ENCODE results near the gene GEMIN5. TPM values are rescaled to one million over a fixed set of nuclear protein-coding genes. Genes with fewer than 3 reads are reported as not detected.

The GEMIN5 gene
- total RNA-seq, 1 experiment from 2014 or later, result 35.8 TPM

DNA sequence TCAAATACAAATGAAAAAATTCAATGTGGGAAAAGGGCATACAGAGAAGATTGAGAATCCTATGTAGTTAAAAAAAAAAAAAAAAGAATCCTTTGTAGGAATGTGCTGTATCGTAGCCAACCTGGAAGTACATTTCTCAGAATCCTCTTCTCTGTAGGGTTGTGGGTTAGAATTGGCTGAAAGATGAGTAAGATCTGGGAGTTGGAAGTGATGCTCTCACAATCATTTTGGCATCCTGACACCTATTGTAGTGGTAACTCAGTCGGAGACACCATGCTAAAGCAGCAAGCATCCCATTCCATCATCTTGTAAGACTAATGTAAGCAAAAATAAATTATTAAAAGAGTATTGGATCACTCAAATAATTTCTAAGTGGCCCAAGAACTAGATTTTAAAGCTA is 33.5 kb upstream of the GEMIN5 start:
- H3K79me1 ChIP-seq (ENCODE audit: insufficient read depth, low read depth, low read length, poor library complexity, severe bottlenecking), result no peaks in the 10 kb centered on the region
- H3K27ac ChIP-seq (ENCODE audit: insufficient read length, low read depth, low read length), result no peak overlapping the region
- no peak for DNase-seq
- Mint-ChIP-seq H3K9me3 (no peaks in the 10 kb centered on the region), H3K36me3 (ENCODE audit: insufficient read depth in 1 of 3, low read depth in 3 of 3) (peaks cover 5 to 14% (median 12%) of the 10 kb centered on the region in 3 experiments; a peak in 6 of 7 replicates), H3K27ac (no peak overlapping the region), H3K27me3 (ENCODE audit: low read depth) (no peaks in the 10 kb centered on the region), H3K4me3 (no peak overlapping the region), H3K4me1 (no peaks in the 10 kb centered on the region)
- WGBS (ENCODE audit: extremely low coverage, insufficient read length, low lambda C conversion rate), result no CpG with 5 or more reads among the region's 2 CpGs
- no peak overlapping the region for H3K9ac ChIP-seq (ENCODE audit: extremely low read depth, insufficient read length, low read length)
- no peak overlapping the region for H2AK5ac ChIP-seq (ENCODE audit: insufficient read length, low read length)
- no peaks in the 10 kb centered on the region for H3K23me2 ChIP-seq (ENCODE audit: insufficient read length, low read depth, low read length, poor library complexity, severe bottlenecking)
- no peak overlapping the region for H3K56ac ChIP-seq (ENCODE audit: insufficient read length, low read depth, low read length)
- H2BK20ac ChIP-seq (ENCODE audit: low read depth, low read length, poor library complexity, severe bottlenecking), result no peak overlapping the region
- H3K4me2 ChIP-seq (ENCODE audit: insufficient read depth, insufficient read length, low read length), result no peak overlapping the region
- no peak overlapping the region for H4K5ac ChIP-seq (ENCODE audit: insufficient read length, low read depth, low read length)
- no peak overlapping the region for H4K8ac ChIP-seq (replicated peaks; ENCODE audit: insufficient read length, low read depth, low read length)
- no peaks in the 10 kb centered on the region for H3K9me3 ChIP-seq (ENCODE audit: control insufficient read depth, low read depth, low read length)
- H4K20me1 ChIP-seq (ENCODE audit: control insufficient read depth, insufficient read depth, insufficient read length), result no peaks in the 10 kb centered on the region
- H3T11ph ChIP-seq (ENCODE audit: low read length), result no peak overlapping the region
- TF ChIP-seq, protein P1, sequence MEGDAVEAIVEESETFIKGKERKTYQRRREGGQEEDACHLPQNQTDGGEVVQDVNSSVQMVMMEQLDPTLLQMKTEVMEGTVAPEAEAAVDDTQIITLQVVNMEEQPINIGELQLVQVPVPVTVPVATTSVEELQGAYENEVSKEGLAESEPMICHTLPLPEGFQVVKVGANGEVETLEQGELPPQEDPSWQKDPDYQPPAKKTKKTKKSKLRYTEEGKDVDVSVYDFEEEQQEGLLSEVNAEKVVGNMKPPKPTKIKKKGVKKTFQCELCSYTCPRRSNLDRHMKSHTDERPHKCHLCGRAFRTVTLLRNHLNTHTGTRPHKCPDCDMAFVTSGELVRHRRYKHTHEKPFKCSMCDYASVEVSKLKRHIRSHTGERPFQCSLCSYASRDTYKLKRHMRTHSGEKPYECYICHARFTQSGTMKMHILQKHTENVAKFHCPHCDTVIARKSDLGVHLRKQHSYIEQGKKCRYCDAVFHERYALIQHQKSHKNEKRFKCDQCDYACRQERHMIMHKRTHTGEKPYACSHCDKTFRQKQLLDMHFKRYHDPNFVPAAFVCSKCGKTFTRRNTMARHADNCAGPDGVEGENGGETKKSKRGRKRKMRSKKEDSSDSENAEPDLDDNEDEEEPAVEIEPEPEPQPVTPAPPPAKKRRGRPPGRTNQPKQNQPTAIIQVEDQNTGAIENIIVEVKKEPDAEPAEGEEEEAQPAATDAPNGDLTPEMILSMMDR (conservative IDR thresholded peaks at IDR 0.05), result no peak
- no peak overlapping the region for H3K23ac ChIP-seq (ENCODE audit: insufficient read length, low read depth, low read length)
- no peak overlapping the region for H2BK12ac ChIP-seq (ENCODE audit: insufficient read length, low read depth, low read length)
- H3K4ac ChIP-seq (ENCODE audit: low read depth, low read length), result no peak overlapping the region
- no peak overlapping the region for H2BK120ac ChIP-seq (ENCODE audit: low read depth, low read length, poor library complexity, severe bottlenecking)
- no peak overlapping the region for H2AFZ ChIP-seq (ENCODE audit: low read length)
- H4K91ac ChIP-seq (ENCODE audit: insufficient read length, low read depth, low read length), result no peak overlapping the region
- no peak overlapping the region for H3K14ac ChIP-seq (ENCODE audit: insufficient read depth, low read length)
- H3K27me3 ChIP-seq (ENCODE audit: insufficient read depth, low read length), result no peaks in the 10 kb centered on the region
- H2BK5ac ChIP-seq (ENCODE audit: insufficient read length, low read length), result no peak overlapping the region
- no peaks in the 10 kb centered on the region for H3K4me1 ChIP-seq (ENCODE audit: insufficient read depth, low read length)
- H3K18ac ChIP-seq (ENCODE audit: insufficient read length, low read depth, low read length), result no peak overlapping the region
- H2BK15ac ChIP-seq (ENCODE audit: low read depth, low read length), result no peak overlapping the region
- H3K79me2 ChIP-seq (ENCODE audit: insufficient read depth, low read length), result no peaks in the 10 kb centered on the region
